NCI-H510A (cell line): Measurements from ENCODE around the gene STMN3.
"Not testable (repeated sequence)": the region's sequence is repeated elsewhere in the genome, so short reads cannot be mapped to it uniquely, and the experiment has no call there.

Experiments used
- DNase-seq: peaks from one replicate; lab custom pipeline; 2025; lab: John Stamatoyannopoulos, UW

STMN3 gene

GRCh38 chr20:63657260-63657936 is 4.2 kb upstream of the STMN3 start:
- DNase-seq = no peak

- DNase-seq = no peak
These were observed 3.2 kb upstream of the STMN3 start for GRCh38 chr20:63656451-63656850.

GRCh38 chr20:63655249-63655648 is 2.0 kb upstream of the STMN3 start:
- no peak for DNase-seq

- no peak for DNase-seq
These were observed 897 bp upstream of the STMN3 start for GRCh38 chr20:63653974-63654668.

- no peak for DNase-seq
These were observed 838 bp downstream of the STMN3 start for GRCh38 chr20:63652192-63652980.

GRCh38 chr20:63651942-63652191 is 1.4 kb downstream of the STMN3 start:
- no peak for DNase-seq

GRCh38 chr20:63650486-63650885 is 2.7 kb downstream of the STMN3 start:
- DNase-seq = not testable (repeated sequence)

GRCh38 chr20:63648895-63649589 is 4.2 kb downstream of the STMN3 start:
- DNase-seq = no peak

- no peak for DNase-seq
These were observed 5.0 kb downstream of the STMN3 start for GRCh38 chr20:63648190-63648589.

GRCh38 chr20:63645218-63645617 is 8.0 kb downstream of the STMN3 start:
- DNase-seq = no peak

GRCh38 chr20:63643946-63644345 is 9.3 kb downstream of the STMN3 start:
- no peak for DNase-seq

GRCh38 chr20:63643499-63643898 is 9.7 kb downstream of the STMN3 start:
- no peak for DNase-seq

- no peak for DNase-seq
These were observed 10.5 kb downstream of the STMN3 start for GRCh38 chr20:63642527-63643247.

GRCh38 chr20:63641792-63642523 is 11.3 kb downstream of the STMN3 start:
- DNase-seq = no peak

GRCh38 chr20:63641146-63641791 is 12.0 kb downstream of the STMN3 start:
- no peak for DNase-seq

GRCh38 chr20:63640686-63641085 is 12.5 kb downstream of the STMN3 start:
- not testable (repeated sequence) for DNase-seq

- DNase-seq = no peak
These were observed 13.1 kb downstream of the STMN3 start for GRCh38 chr20:63640086-63640485.

- no peak for DNase-seq
These were observed 13.9 kb downstream of the STMN3 start for GRCh38 chr20:63639093-63639975.

- no peak for DNase-seq
These were observed 16.2 kb downstream of the STMN3 start for GRCh38 chr20:63636752-63637628.
